Caki2 (cell line): ENCODE data around the gene RTN4RL1. TPM values are rescaled to one million over a fixed set of nuclear protein-coding genes. Genes with fewer than 3 reads are reported as not detected.

Source experiments
- DNase-seq: peaks from one replicate; pipeline ENCODE4 v3.0.0-alpha.2; 2015; ENCODE audit warnings: low read depth
- in situ Hi-C: cut with HindIII; loops from 2 replicates; pipeline ENCODE4 v1.10.0; 2016; ENCODE audit warnings: low sequenced_read_pairs, low pct_unique_long_range_greater_than_20kb, mixed read lengths
- total RNA-seq: library from RNA; depleted of rRNA; stranded (reverse); fragments of >200 nt; shearing (Covaris generic); gene quantifications from 2 replicates; pipeline ENCODE4 v1.2.3, GENCODE V29; 2014; ENCODE audit warnings: low replicate concordance

Gene RTN4RL1
- total RNA-seq, 1 experiment from 2014 or later, result 12.2 TPM

- in situ Hi-C loops, result no loop called here
- no peak for DNase-seq
These were observed 35.7 kb upstream of the RTN4RL1 start for GRCh38 chr17:2060681-2061440.

GRCh38 chr17:2060385-2060658 is 35.2 kb upstream of the RTN4RL1 start:
- in situ Hi-C loops, result no loop called here
- DNase-seq, result no peak

GRCh38 chr17:2059547-2060384 is 34.6 kb upstream of the RTN4RL1 start:
- DNase-seq, result no peak
- in situ Hi-C loops, result no loop called here

GRCh38 chr17:2058586-2059546 is 33.7 kb upstream of the RTN4RL1 start:
- no peak for DNase-seq
- in situ Hi-C loops, result no loop called here

- in situ Hi-C loops, result no loop called here
These were observed 32.8 kb upstream of the RTN4RL1 start for GRCh38 chr17:2057760-2058585.

GRCh38 chr17:2057175-2057759 is 32.1 kb upstream of the RTN4RL1 start:
- in situ Hi-C loops, result no loop called here
- no peak for DNase-seq

More at GRCh38 chr17:2057760-2058585, 32.8 kb upstream of the RTN4RL1 start:
- DNase-seq, result no peak

- DNase-seq, result no peak
- in situ Hi-C loops, result no loop called here
These were observed 31.4 kb upstream of the RTN4RL1 start for GRCh38 chr17:2056206-2057174.

GRCh38 chr17:2055292-2056205 is 30.4 kb upstream of the RTN4RL1 start:
- in situ Hi-C loops, result no loop called here
- DNase-seq, result no peak

- peak; percentile 50 for DNase-seq
- in situ Hi-C loops, result no loop called here
These were observed 29.6 kb upstream of the RTN4RL1 start, which contains the start of gene HIC1 for GRCh38 chr17:2054512-2055291. HIC1 (plus strand) TSS chr17:2055103; CDS start chr17:2056691, 1,588 bp downstream.

- in situ Hi-C loops, result no loop called here
- DNase-seq, result peak; percentile 16
These were observed 29.1 kb upstream of the RTN4RL1 start for GRCh38 chr17:2054262-2054511.

GRCh38 chr17:2053380-2054261 is 28.5 kb upstream of the RTN4RL1 start:
- peak; percentile 43 for DNase-seq
- in situ Hi-C loops, result no loop called here

- DNase-seq, result no peak
- in situ Hi-C loops, result no loop called here
These were observed 26.9 kb upstream of the RTN4RL1 start for GRCh38 chr17:2051933-2052559.

GRCh38 chr17:2051061-2051932 is 26.2 kb upstream of the RTN4RL1 start:
- in situ Hi-C loops, result no loop called here
- DNase-seq, result no peak
